ENCODE results near the gene MAP3K7. TPM values are rescaled to one million over a fixed set of nuclear protein-coding genes. Genes with fewer than 3 reads are reported as not detected.

The MAP3K7 gene
- total and polyA plus RNA-seq, 2 of the 8 experiments (the other 6 are each of a cell fraction or from before 2014, with no cell fraction given) = 27.3 to 34.8 TPM

GRCh38 chr6:90497411-90497810 is 89.5 kb downstream of the MAP3K7 start:
- Histone ChIP-seq H3K4me1 (replicated peaks in 1 of 4; ENCODE audit: control insufficient read depth in 3 of 4, insufficient read depth in 4 of 4, low read length in 3 of 4) (peaks cover 7 to 36% (median 18%) of the 10 kb centered on the region in 4 experiments; a peak in 6 of 7 replicates), H3K56ac (replicated peaks; ENCODE audit: insufficient read length, low read depth, low read length) (no peak overlapping the region), H3K14ac (ENCODE audit: insufficient read length) (no peak overlapping the region), H2AK5ac (ENCODE audit: low read depth, low read length) (peak overlapping the region; percentile 2; the same call in 1 of the 2 replicates), H4K8ac (ENCODE audit: extremely low read depth, insufficient read depth, low read length) (no peak overlapping the region), H3K79me2 (ENCODE audit: control insufficient read depth in 1 of 2, insufficient read depth in 2 of 2, low read length in 2 of 2) (no peaks in the 10 kb centered on the region), H3K18ac (ENCODE audit: extremely low read depth, low read length) (peak overlapping the region; percentile 7; the same call in 1 of the 2 replicates), H2BK15ac (ENCODE audit: low read length) (no peak overlapping the region), H3K9me3 (ENCODE audit: insufficient read depth in 2 of 2, low read depth in 1 of 2, low read length in 1 of 2) (no peaks in the 10 kb centered on the region; a peak in 1 of 4 replicates), H2AFZ (ENCODE audit: low read length) (no peak overlapping the region), H4K20me1 (replicated peaks in 1 of 2; ENCODE audit: control insufficient read depth in 1 of 2, insufficient read depth in 2 of 2, low read length in 2 of 2) (no peaks in the 10 kb centered on the region), H3K23me2 (ENCODE audit: low read depth, low read length) (no peaks in the 10 kb centered on the region), H3K27me3 (replicated peaks in 1 of 4; ENCODE audit: control insufficient read depth in 3 of 4, extremely low read depth in 1 of 4, insufficient read depth in 3 of 4, low read length in 3 of 4) (no peaks in the 10 kb centered on the region), H2BK120ac (replicated peaks; ENCODE audit: low read depth, low read length) (no peak overlapping the region), H3K9ac (replicated peaks in 1 of 4; ENCODE audit: extremely low read depth in 1 of 4, low read depth in 3 of 4, low read length in 3 of 4) (no peak overlapping the region), H3K36me3 (ENCODE audit: control insufficient read depth in 2 of 4, insufficient read depth in 4 of 4, low read length in 3 of 4) (no peaks in the 10 kb centered on the region), H3K4me2 (ENCODE audit: insufficient read depth in 1 of 2, low read depth in 2 of 2, low read length in 2 of 2) (no peak overlapping the region), H4K5ac (ENCODE audit: insufficient read length, low read depth, low read length) (no peak overlapping the region), H3K4ac (replicated peaks; ENCODE audit: insufficient read length, low read depth, low read length) (no peak overlapping the region), H3K4me3 (ENCODE audit: extremely low read depth in 1 of 4, insufficient read depth in 2 of 4, low read depth in 3 of 4, low read length in 4 of 4) (no peak overlapping the region), H4K91ac (replicated peaks; ENCODE audit: insufficient read length, low read length) (peak overlapping the region; percentile 19), H3K23ac (ENCODE audit: insufficient read length) (no peak overlapping the region), H3K79me1 (ENCODE audit: low read depth, low read length) (no peaks in the 10 kb centered on the region), H2BK20ac (ENCODE audit: low read length) (peak overlapping the region; percentile 49), H3K27ac (ENCODE audit: low read depth, low read length) (no peak overlapping the region), H2BK12ac (ENCODE audit: low read depth, low read length) (peak overlapping the region; percentile 63; the same call in 1 of the 2 replicates), H2BK5ac (ENCODE audit: low read depth, low read length) (peak overlapping the region; percentile 0; the same call in 1 of the 2 replicates)
- DNase-seq (ENCODE audit: low read depth in 1 of 2, low spot score in 2 of 2) (no peak), FAIRE-seq (no peak)
- POLR2A ChIA-PET (ENCODE audit: partially characterized antibody) = interaction anchor here (0.8 to 2.1 kb wide), 7 partner anchors 9 to 90 kb away, joined by 3 to 8 read pairs (median 3); partner anchors contain the start of gene MAP3K7
- CTCF ChIA-PET (ENCODE audit: partially characterized antibody) = interaction anchor here (0.7 to 2.7 kb wide), 10 partner anchors 8 to 122 kb away, joined by 3 to 16 read pairs (median 4); no protein-coding TSS in a partner anchor
- 90% methylated on average over 1 of the region's 1 CpG; no CpG with 5 or more reads in 1 of the 2 experiments for WGBS, 2 experiments (ENCODE audit: extremely low coverage in 1 of 2, insufficient coverage in 1 of 2, insufficient read length in 1 of 2, insufficient replicate concordance in 2 of 2, low coverage in 1 of 2, low lambda C conversion rate in 2 of 2, missing lambda C conversion rate in 1 of 2)
- TF ChIP-seq TAF1 (IDR thresholded peaks at IDR 0.05; ENCODE audit: low read depth, low read length) = no peak

All from H1 (cell line).